ENCODE data around the gene CHI3L1. TPM values are rescaled to one million over a fixed set of nuclear protein-coding genes. Genes with fewer than 3 reads are reported as not detected.

CHI3L1 gene
- total RNA-seq, 1 donor from 2014 or later: not detected

DNA sequence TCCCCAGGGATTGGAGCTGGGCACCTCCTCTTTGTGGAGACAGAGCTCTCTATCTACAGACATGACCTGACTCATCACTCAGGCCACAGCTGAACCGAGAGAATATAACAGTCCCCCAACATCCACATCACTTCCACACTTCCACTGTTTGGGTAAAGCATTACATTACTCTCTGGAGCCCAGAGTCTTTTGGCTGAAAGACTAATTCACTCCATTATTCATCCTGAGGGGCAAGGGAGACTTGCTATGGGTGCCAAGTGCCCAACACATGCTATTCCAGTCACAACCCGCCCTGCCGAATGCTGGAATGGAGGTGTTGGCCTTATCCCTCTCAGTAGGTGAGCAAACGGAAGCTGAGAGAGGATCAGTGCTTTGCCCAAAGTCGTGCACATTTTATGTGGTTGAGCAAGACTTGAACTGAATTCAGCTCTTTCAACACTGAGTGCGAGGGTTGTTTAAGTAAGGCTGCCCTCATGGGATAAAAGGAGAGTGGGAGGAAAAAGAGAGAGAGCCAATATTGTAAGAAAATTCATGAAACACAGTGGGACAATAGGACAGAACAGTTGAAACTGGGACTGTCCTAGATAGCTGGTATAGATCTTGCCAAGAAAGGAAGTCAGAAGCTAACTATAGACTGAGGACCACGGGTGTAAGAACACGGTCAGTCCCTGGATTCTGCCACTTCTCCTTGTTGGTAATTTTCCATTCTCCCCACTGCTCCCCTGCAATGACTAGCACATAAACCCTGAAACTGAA is 13.5 kb upstream of the CHI3L1 start:
- Mint-ChIP-seq H3K9me3 (ENCODE audit: low read depth) (no peaks in the 10 kb centered on the region), H3K27me3 (ENCODE audit: low read depth) (peaks cover 13% of the 10 kb centered on the region), H3K27ac (ENCODE audit: unreplicated experiment) (no peak overlapping the region), H3K4me1 (ENCODE audit: low read depth) (peaks cover 30% of the 10 kb centered on the region), H3K36me3 (ENCODE audit: low read depth) (peaks cover 3% of the 10 kb centered on the region), H3K4me3 (ENCODE audit: unreplicated experiment) (no peak overlapping the region)
- no peak for DNase-seq (ENCODE audit: low spot score)
- TF ChIP-seq, protein P1, sequence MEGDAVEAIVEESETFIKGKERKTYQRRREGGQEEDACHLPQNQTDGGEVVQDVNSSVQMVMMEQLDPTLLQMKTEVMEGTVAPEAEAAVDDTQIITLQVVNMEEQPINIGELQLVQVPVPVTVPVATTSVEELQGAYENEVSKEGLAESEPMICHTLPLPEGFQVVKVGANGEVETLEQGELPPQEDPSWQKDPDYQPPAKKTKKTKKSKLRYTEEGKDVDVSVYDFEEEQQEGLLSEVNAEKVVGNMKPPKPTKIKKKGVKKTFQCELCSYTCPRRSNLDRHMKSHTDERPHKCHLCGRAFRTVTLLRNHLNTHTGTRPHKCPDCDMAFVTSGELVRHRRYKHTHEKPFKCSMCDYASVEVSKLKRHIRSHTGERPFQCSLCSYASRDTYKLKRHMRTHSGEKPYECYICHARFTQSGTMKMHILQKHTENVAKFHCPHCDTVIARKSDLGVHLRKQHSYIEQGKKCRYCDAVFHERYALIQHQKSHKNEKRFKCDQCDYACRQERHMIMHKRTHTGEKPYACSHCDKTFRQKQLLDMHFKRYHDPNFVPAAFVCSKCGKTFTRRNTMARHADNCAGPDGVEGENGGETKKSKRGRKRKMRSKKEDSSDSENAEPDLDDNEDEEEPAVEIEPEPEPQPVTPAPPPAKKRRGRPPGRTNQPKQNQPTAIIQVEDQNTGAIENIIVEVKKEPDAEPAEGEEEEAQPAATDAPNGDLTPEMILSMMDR (IDR thresholded peaks at IDR 0.05): no peak

DNA sequence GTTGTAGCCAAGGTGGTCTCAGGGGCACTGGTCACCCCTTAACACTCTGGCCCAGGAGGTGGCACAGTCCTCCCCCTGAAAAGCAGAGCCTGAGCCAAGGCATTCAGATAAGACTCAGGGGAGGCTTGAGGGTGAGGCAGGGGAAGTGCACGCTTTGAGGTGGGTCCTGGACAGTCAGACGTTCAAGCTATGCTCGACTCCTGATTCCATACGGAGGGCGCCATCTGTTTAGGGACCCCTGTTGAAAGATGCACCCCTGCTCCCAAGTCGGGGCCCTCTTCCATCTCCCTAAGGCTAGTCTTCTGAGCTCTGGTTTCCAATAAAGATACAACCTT is 12.9 kb upstream of the CHI3L1 start:
- TF ChIP-seq, protein P1 (IDR thresholded peaks at IDR 0.05): no peak
- H3K4me1 Mint-ChIP-seq (ENCODE audit: low read depth): peaks cover 30% of the 10 kb centered on the region
- H3K27ac Mint-ChIP-seq (ENCODE audit: unreplicated experiment): no peak overlapping the region

DNA sequence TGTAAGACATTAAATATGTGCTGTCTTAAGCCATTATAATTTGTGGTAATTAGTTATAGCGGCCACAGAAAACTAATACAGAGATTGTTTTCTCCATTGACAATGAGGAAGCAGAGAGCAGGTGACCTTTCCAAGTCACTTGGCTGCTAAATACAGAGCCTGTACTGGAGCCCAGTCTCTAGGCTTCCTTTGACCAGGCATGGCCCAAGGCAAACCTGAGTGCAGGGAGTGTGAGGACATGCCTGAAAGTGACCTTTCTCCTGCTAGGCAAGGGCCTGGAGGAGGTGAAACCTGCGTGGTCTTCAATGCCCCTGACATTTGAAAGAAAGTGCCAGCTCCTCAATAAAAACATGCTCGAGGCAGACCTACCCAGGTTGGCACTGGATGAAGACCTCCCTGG is 12.5 kb upstream of the CHI3L1 start:
- H3K4me1 Mint-ChIP-seq (ENCODE audit: low read depth): peaks cover 30% of the 10 kb centered on the region
- H3K27me3 Mint-ChIP-seq (ENCODE audit: low read depth): peaks cover 13% of the 10 kb centered on the region
- no peak for DNase-seq (ENCODE audit: low spot score)
- H3K36me3 Mint-ChIP-seq (ENCODE audit: low read depth): peaks cover 2% of the 10 kb centered on the region
- H3K27ac Mint-ChIP-seq (ENCODE audit: unreplicated experiment): no peak overlapping the region
- TF ChIP-seq, protein P1 (IDR thresholded peaks at IDR 0.05): no peak
- H3K9me3 Mint-ChIP-seq (ENCODE audit: low read depth): no peaks in the 10 kb centered on the region
- H3K4me3 Mint-ChIP-seq (ENCODE audit: unreplicated experiment): no peak overlapping the region

More for the DNA sequence above, 12.9 kb upstream of the CHI3L1 start:
- DNase-seq (ENCODE audit: low spot score): no peak
- H3K9me3 Mint-ChIP-seq (ENCODE audit: low read depth): no peaks in the 10 kb centered on the region
- H3K36me3 Mint-ChIP-seq (ENCODE audit: low read depth): peaks cover 3% of the 10 kb centered on the region
- H3K4me3 Mint-ChIP-seq (ENCODE audit: unreplicated experiment): no peak overlapping the region
- peaks cover 13% of the 10 kb centered on the region for H3K27me3 Mint-ChIP-seq (ENCODE audit: low read depth)

DNA sequence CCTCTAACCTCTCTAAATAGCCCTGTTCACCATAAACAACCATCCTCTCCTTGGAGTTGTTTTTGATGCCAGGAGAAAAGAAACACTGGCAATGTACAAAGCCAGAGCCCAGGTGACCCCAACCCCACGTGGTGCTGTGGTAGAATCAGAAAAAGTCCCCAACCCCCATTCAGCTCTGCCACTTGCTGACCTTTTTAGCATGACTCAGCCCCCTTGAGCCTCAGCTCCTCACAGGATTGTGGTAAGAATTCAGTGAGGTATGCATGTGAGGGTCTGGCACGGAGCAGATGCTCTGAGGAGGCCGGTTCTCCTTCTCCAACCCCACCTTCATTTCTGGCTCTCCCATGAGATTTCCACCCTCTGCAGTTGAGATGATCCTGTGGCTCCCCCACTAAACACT is 11.1 kb upstream of the CHI3L1 start:
- Mint-ChIP-seq H3K36me3 (ENCODE audit: low read depth) (peaks cover 2% of the 10 kb centered on the region), H3K4me1 (ENCODE audit: low read depth) (peaks cover 30% of the 10 kb centered on the region), H3K9me3 (ENCODE audit: low read depth) (no peaks in the 10 kb centered on the region), H3K4me3 (ENCODE audit: unreplicated experiment) (no peak overlapping the region), H3K27ac (ENCODE audit: unreplicated experiment) (peak overlapping the region; percentile 60), H3K27me3 (ENCODE audit: low read depth) (peaks cover 9% of the 10 kb centered on the region)
- TF ChIP-seq, protein P1 (IDR thresholded peaks at IDR 0.05): no peak
- DNase-seq (ENCODE audit: low spot score): no peak

DNA sequence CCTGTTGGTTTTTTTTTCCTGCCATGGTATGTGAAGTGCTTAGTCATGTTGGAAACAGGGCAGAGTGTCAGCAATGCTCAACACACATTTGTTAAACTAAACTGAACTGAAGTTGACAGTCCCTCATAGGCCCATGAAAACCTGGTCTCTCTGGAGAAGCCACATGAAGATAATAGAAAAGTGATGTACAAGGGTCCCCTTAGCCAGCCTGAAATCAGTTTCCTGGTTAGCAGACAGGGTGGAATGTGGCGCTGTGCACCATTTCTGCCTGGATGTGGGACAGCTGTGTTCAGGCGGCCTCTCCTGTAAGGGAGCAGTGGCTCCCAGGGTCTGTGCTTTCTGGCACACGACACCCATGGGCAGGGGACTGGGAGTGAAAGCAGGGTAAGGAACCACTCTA is 9.9 kb upstream of the CHI3L1 start:
- no peaks in the 10 kb centered on the region for H3K9me3 Mint-ChIP-seq (ENCODE audit: low read depth)
- H3K27me3 Mint-ChIP-seq (ENCODE audit: low read depth): peaks cover 7% of the 10 kb centered on the region
- TF ChIP-seq, protein P1 (IDR thresholded peaks at IDR 0.05): peak; percentile 16
- no peak overlapping the region for H3K27ac Mint-ChIP-seq (ENCODE audit: unreplicated experiment)
- peaks cover 30% of the 10 kb centered on the region for H3K4me1 Mint-ChIP-seq (ENCODE audit: low read depth)
- peaks cover 2% of the 10 kb centered on the region for H3K36me3 Mint-ChIP-seq (ENCODE audit: low read depth)
- no peak overlapping the region for H3K4me3 Mint-ChIP-seq (ENCODE audit: unreplicated experiment)
- no peak for DNase-seq (ENCODE audit: low spot score)
